Measurements from ENCODE around the gene KLK15. TPM values are rescaled to one million over a fixed set of nuclear protein-coding genes. Genes with fewer than 3 reads are reported as not detected.

Gene KLK15
- total and polyA plus RNA-seq, 2 of the 8 experiments (the other 6 are each of a cell fraction or from before 2014, with no cell fraction given): not detected

- Histone ChIP-seq H3K4ac (replicated peaks; ENCODE audit: insufficient read length, low read depth, low read length) (no peak overlapping the region), H3K23ac (ENCODE audit: insufficient read length) (no peak overlapping the region), H3K79me1 (ENCODE audit: low read depth, low read length) (no peaks in the 10 kb centered on the region), H3K36me3 (ENCODE audit: control insufficient read depth in 2 of 4, insufficient read depth in 4 of 4, low read length in 3 of 4) (peaks cover 0 to 6% (median under 1%) of the 10 kb centered on the region in 4 experiments; a peak in 2 of 8 replicates), H2BK20ac (ENCODE audit: low read length) (no peak overlapping the region), H3K4me1 (replicated peaks in 1 of 4; ENCODE audit: control insufficient read depth in 3 of 4, insufficient read depth in 4 of 4, low read length in 3 of 4) (peaks cover 0 to 14% (median 4%) of the 10 kb centered on the region in 4 experiments; a peak in 5 of 7 replicates), H4K20me1 (replicated peaks in 1 of 2; ENCODE audit: control insufficient read depth in 1 of 2, insufficient read depth in 2 of 2, low read length in 2 of 2) (peaks cover 14 to 17% of the 10 kb centered on the region in 2 experiments), H3K4me3 (ENCODE audit: extremely low read depth in 1 of 4, insufficient read depth in 2 of 4, low read depth in 3 of 4, low read length in 4 of 4) (no peak overlapping the region), H3K79me2 (ENCODE audit: control insufficient read depth in 1 of 2, insufficient read depth in 2 of 2, low read length in 2 of 2) (no peaks in the 10 kb centered on the region), H3K4me2 (ENCODE audit: insufficient read depth in 1 of 2, low read depth in 2 of 2, low read length in 2 of 2) (no peak overlapping the region), H2BK120ac (replicated peaks; ENCODE audit: low read depth, low read length) (no peak overlapping the region), H4K91ac (replicated peaks; ENCODE audit: insufficient read length, low read length) (no peak overlapping the region), H2AK5ac (ENCODE audit: low read depth, low read length) (no peak overlapping the region), H3K23me2 (ENCODE audit: low read depth, low read length) (no peaks in the 10 kb centered on the region; the same call in 1 of the 2 replicates), H2BK5ac (ENCODE audit: low read depth, low read length) (no peak overlapping the region), H3K18ac (ENCODE audit: extremely low read depth, low read length) (no peak overlapping the region), H3K14ac (ENCODE audit: insufficient read length) (no peak overlapping the region), H4K5ac (ENCODE audit: insufficient read length, low read depth, low read length) (no peak overlapping the region), H2BK15ac (ENCODE audit: low read length) (no peak overlapping the region), H3K27ac (ENCODE audit: low read depth, low read length) (no peak overlapping the region), H4K8ac (ENCODE audit: extremely low read depth, insufficient read depth, low read length) (no peak overlapping the region), H2AFZ (ENCODE audit: low read length) (no peak overlapping the region), H3K56ac (replicated peaks; ENCODE audit: insufficient read length, low read depth, low read length) (no peak overlapping the region), H3K27me3 (replicated peaks in 1 of 4; ENCODE audit: control insufficient read depth in 3 of 4, extremely low read depth in 1 of 4, insufficient read depth in 3 of 4, low read length in 3 of 4) (no peaks in the 10 kb centered on the region; a peak in 1 of 7 replicates), H3K9ac (replicated peaks in 1 of 4; ENCODE audit: extremely low read depth in 1 of 4, low read depth in 3 of 4, low read length in 3 of 4) (no peak overlapping the region), H2BK12ac (ENCODE audit: low read depth, low read length) (no peak overlapping the region), H3K9me3 (ENCODE audit: insufficient read depth in 2 of 2, low read depth in 1 of 2, low read length in 1 of 2) (no peaks in the 10 kb centered on the region)
- WGBS, 2 experiments (ENCODE audit: extremely low coverage in 1 of 2, insufficient coverage in 1 of 2, insufficient read length in 1 of 2, insufficient replicate concordance in 2 of 2, low coverage in 1 of 2, low lambda C conversion rate in 2 of 2, missing lambda C conversion rate in 1 of 2): 89% methylated on average over 27 of the region's 47 CpGs; no CpG with 5 or more reads in 1 of the 2 experiments
- POLR2A ChIA-PET (ENCODE audit: partially characterized antibody): interaction anchor here (0.9 to 15.0 kb wide), 11 partner anchors 11 to 223 kb away, joined by 3 to 275 read pairs (median 5); partner anchors contain the start of genes CLEC11A, KLK1 and SHANK1
- no peak for DNase-seq (ENCODE audit: low read depth in 1 of 2, low spot score in 2 of 2)
- CTCF ChIA-PET (ENCODE audit: partially characterized antibody): interaction anchor here (1.1 to 3.2 kb wide), 4 partner anchors 8 to 130 kb away, joined by 3 to 12 read pairs (median 6); partner anchors contain the start of gene KLK3
- no peak for FAIRE-seq
- TF ChIP-seq POLR2A (IDR thresholded peaks at IDR 0.05; ENCODE audit: control extremely low read depth in 1 of 2, low read depth in 2 of 2, low read length in 2 of 2): 0 out of 3 replicates have a peak, but pooled peaks of 1 of the 2 experiments have one; percentile 49
- TF ChIP-seq RAD21 (IDR thresholded peaks at IDR 0.05 in 1 of 2, conservative IDR thresholded peaks at IDR 0.05 in 1 of 2; ENCODE audit: low read depth in 2 of 2, low read length in 2 of 2): no peak
- TF ChIP-seq JUND (IDR thresholded peaks at IDR 0.05; ENCODE audit: low read length): no peak
- TF ChIP-seq CBX5 (IDR thresholded peaks at IDR 0.05; ENCODE audit: low read depth, low read length): no peak
These were observed 41.6 kb downstream of the KLK15 start for GRCh38 chr19:50791594-50792271.

All from H1 (cell line).